ENCODE data around the gene KSR2.

- TF ChIP-seq CTCF (IDR thresholded peaks at IDR 0.05) (no peak), POLR2AphosphoS5 (IDR thresholded peaks at IDR 0.05; ENCODE audit: insufficient read depth in 1 of 2, low read depth in 1 of 2) (no peak)
Measured at GRCh38 chr12:117453961-117454360, 514.8 kb downstream of the KSR2 start.
